ENCODE measurements around the gene UGT1A4.
"Not testable (repeated sequence)": the region's sequence is repeated elsewhere in the genome, so short reads cannot be mapped to it uniquely, and the experiment has no call there.

The UGT1A4 gene

DNA sequence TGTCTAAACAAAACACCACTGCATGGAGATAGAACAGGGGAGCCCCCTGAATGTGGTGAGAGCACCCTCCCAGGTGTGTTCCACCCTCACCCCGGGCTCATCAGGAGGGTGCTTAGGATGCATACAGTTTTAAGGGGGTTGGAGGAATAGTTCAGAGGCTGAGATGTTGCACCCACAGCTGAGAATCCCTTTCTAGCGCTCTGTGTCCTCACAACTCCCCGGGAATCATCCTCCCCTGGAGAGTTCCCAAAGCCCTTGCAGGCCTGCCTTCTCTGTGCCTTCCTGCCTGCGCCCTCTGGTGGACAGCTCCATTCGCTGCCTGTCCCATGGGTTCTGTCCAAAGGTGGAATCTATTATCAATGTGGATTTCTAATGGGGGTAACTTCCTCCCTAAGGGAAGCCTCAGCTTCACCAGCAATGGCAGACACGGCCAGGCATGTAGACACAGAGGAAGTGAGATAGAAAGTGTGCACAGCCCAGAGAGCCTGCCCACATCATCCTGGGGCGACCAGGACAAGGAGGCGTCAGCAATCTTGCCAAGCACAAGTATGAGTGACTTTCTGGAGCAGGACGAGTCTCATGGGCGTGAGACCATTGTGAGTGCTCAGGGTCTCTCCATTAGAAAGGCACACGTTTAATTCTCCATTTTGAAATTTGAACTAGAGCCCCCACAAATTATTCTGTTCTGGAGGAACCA is 7.1 kb upstream of the UGT1A4 start:
- TF ChIP-seq, protein P1, sequence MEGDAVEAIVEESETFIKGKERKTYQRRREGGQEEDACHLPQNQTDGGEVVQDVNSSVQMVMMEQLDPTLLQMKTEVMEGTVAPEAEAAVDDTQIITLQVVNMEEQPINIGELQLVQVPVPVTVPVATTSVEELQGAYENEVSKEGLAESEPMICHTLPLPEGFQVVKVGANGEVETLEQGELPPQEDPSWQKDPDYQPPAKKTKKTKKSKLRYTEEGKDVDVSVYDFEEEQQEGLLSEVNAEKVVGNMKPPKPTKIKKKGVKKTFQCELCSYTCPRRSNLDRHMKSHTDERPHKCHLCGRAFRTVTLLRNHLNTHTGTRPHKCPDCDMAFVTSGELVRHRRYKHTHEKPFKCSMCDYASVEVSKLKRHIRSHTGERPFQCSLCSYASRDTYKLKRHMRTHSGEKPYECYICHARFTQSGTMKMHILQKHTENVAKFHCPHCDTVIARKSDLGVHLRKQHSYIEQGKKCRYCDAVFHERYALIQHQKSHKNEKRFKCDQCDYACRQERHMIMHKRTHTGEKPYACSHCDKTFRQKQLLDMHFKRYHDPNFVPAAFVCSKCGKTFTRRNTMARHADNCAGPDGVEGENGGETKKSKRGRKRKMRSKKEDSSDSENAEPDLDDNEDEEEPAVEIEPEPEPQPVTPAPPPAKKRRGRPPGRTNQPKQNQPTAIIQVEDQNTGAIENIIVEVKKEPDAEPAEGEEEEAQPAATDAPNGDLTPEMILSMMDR (IDR thresholded peaks at IDR 0.05; ENCODE audit: extremely low read depth, missing control alignments): peak; percentile 90

GRCh38 chr2:233712611-233713261 is 5.8 kb upstream of the UGT1A4 start, which contains the start of gene UGT1A5:
UGT1A5 (plus strand) TSS chr2:233712907; CDS start chr2:233712992, 85 bp downstream.
- TF ChIP-seq, protein P1 (IDR thresholded peaks at IDR 0.05; ENCODE audit: extremely low read depth, missing control alignments): no peak

More for the DNA sequence above, 7.1 kb upstream of the UGT1A4 start:
- peak; percentile 62 for DNase-seq (ENCODE audit: low spot score)

DNA sequence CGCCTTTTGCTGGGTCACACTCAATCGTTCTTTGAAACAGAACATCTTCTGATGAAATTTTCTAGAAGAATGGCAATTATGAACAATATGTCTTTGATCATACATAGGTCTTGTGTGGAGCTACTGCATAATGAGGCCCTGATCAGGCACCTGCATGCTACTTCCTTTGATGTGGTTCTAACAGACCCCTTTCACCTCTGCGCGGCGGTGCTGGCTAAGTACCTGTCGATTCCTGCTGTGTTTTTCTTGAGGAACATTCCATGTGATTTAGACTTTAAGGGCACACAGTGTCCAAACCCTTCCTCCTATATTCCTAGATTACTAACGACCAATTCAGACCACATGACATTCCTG is 5.3 kb upstream of the UGT1A4 start:
- TF ChIP-seq, protein P1 (IDR thresholded peaks at IDR 0.05; ENCODE audit: extremely low read depth, missing control alignments): no peak

More at GRCh38 chr2:233712611-233713261, 5.8 kb upstream of the UGT1A4 start, which contains the start of gene UGT1A5:
- DNase-seq (ENCODE audit: low spot score): no peak

DNA sequence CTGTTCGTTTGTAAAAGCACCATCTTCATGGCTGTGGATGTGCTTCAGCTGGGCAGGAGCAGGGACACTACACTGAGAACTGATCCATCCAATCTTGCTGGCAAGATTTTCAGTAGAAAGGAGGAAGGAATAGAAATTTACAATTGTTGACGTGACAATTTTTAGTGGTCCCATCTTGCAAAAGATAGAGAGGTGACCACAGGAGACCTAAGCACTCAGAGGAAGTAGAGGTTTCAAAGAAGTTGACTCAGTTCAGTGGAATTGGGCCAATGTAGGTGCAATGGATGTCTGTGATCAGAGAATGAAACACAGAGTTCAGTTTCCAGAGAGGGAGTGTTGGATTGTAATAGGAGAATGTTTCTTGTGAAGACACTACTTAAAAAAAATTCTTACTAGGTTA is 4.4 kb upstream of the UGT1A4 start:
- no peak for DNase-seq (ENCODE audit: low spot score)
- TF ChIP-seq, protein P1 (IDR thresholded peaks at IDR 0.05; ENCODE audit: extremely low read depth, missing control alignments): no peak

More for the DNA sequence above, 5.3 kb upstream of the UGT1A4 start:
- no peak for DNase-seq (ENCODE audit: low spot score)

- no peak for DNase-seq (ENCODE audit: low spot score)
- TF ChIP-seq, protein P1 (IDR thresholded peaks at IDR 0.05; ENCODE audit: extremely low read depth, missing control alignments): no peak
Measured at GRCh38 chr2:233728723-233729301, 10.3 kb downstream of the UGT1A4 start, which contains the start of gene UGT1A3. UGT1A3 (plus strand) TSS chr2:233729042; CDS start chr2:233729127, 85 bp downstream.

- not testable (repeated sequence) for DNase-seq (ENCODE audit: low spot score)
Measured at GRCh38 chr2:233736868-233737653, 18.5 kb downstream of the UGT1A4 start.

DNA sequence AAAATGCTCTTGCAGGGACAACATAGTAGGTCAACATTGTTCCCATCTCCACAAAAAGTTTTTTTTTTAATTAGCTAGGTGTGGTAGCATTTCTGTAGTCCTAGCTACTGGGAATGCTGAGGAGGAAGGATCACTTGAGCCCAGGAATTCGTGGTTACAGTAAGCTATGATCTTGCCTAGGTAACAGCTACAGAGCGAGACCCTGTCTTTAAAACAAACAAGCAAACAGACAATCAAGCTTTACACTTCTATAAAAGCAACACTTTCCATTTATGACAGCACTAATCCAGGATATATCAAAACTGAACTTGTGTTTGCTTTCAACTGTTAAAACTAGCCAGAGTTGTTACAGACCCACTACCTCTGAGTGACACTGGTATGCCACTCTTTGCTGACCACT is 22.3 kb downstream of the UGT1A4 start:
- no peak for DNase-seq (ENCODE audit: low spot score)
- TF ChIP-seq, protein P1 (IDR thresholded peaks at IDR 0.05; ENCODE audit: extremely low read depth, missing control alignments): no peak

Measured in GM20000 (cell line).